ENCODE measurements around the gene PIAS4. TPM values are rescaled to one million over a fixed set of nuclear protein-coding genes. Genes with fewer than 3 reads are reported as not detected.

The PIAS4 gene
- total RNA-seq, 1 donor from 2014 or later, result 29.7 TPM

DNA sequence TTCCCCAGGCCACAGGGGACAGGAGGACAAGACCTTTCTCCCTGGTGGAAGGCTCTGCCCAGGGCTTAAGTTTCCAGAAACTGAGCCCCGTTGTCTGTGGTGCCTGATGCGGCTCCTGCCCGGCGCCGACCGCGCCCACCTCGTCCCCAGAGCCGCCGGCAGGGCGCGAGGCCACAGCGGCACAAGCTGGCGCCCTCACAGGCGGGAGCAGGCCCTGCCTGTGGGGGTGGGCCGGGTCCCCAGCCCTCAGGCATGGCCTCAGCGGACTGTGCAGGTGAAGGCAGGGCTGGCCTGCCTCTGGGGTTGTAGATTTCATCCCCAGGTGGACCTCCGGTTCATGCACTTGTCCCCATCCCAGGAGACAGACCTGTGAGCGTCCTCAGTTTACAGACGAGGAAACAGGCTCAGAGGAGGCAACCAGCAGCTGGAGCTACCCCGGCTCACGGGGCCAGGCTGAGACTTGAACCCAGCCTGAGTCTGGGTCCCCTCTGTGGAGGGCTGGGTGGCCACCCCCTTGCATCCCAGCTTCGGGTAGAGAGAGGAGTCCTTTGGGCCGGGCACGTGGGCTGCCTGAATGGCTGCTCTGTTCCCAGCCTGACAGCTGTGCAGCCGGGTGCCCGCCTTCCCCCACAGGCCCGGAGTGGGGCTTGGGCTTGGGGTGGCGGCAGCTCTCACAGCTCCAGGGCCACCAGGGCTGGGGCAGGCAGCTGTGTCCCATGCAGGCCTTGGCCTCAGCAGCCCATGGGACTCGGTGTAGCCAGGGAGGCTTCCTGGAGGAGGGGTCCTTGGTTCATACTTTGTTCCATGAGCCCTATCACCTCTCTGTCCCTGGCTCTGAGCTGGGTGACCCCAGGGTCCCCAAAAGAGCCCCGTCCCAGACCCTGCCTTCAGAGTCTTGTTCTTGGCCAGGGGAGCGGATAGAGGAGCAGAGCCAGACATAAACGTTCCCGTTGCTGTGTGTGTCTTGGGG lies 26.8 kb downstream of the PIAS4 start:
- Mint-ChIP-seq H3K4me1 (ENCODE audit: low read depth) (no peaks in the 10 kb centered on the region), H3K9me3 (ENCODE audit: low read depth) (no peaks in the 10 kb centered on the region), H3K27me3 (ENCODE audit: low read depth) (no peaks in the 10 kb centered on the region), H3K27ac (ENCODE audit: unreplicated experiment) (no peak overlapping the region), H3K4me3 (ENCODE audit: unreplicated experiment) (no peak overlapping the region), H3K36me3 (ENCODE audit: low read depth) (peaks cover 3% of the 10 kb centered on the region)
- DNase-seq (ENCODE audit: low spot score), result no peak
- TF ChIP-seq CTCF (IDR thresholded peaks at IDR 0.05), result no peak

- no peak overlapping the region for H3K27ac Mint-ChIP-seq (ENCODE audit: unreplicated experiment)
- H3K36me3 Mint-ChIP-seq (ENCODE audit: low read depth), result peaks cover 2% of the 10 kb centered on the region
- no peaks in the 10 kb centered on the region for H3K9me3 Mint-ChIP-seq (ENCODE audit: low read depth)
- no peaks in the 10 kb centered on the region for H3K27me3 Mint-ChIP-seq (ENCODE audit: low read depth)
- H3K4me1 Mint-ChIP-seq (ENCODE audit: low read depth), result no peaks in the 10 kb centered on the region
- DNase-seq (ENCODE audit: low spot score), result no peak
- no peak overlapping the region for H3K4me3 Mint-ChIP-seq (ENCODE audit: unreplicated experiment)
- no peak for TF ChIP-seq CTCF (IDR thresholded peaks at IDR 0.05)
These were observed 27.6 kb downstream of the PIAS4 start for GRCh38 chr19:4035018-4035566.

- H3K4me3 Mint-ChIP-seq (ENCODE audit: unreplicated experiment), result no peak overlapping the region
- DNase-seq (ENCODE audit: low spot score), result no peak
- H3K9me3 Mint-ChIP-seq (ENCODE audit: low read depth), result no peaks in the 10 kb centered on the region
- no peaks in the 10 kb centered on the region for H3K4me1 Mint-ChIP-seq (ENCODE audit: low read depth)
- H3K36me3 Mint-ChIP-seq (ENCODE audit: low read depth), result peaks cover 4% of the 10 kb centered on the region
- H3K27me3 Mint-ChIP-seq (ENCODE audit: low read depth), result no peaks in the 10 kb centered on the region
- no peak for TF ChIP-seq CTCF (IDR thresholded peaks at IDR 0.05)
- no peak overlapping the region for H3K27ac Mint-ChIP-seq (ENCODE audit: unreplicated experiment)
These were observed 28.0 kb downstream of the PIAS4 start for GRCh38 chr19:4035582-4035981.

GRCh38 chr19:4036576-4037300 lies 29.2 kb downstream of the PIAS4 start:
- no peaks in the 10 kb centered on the region for H3K9me3 Mint-ChIP-seq (ENCODE audit: low read depth)
- no peaks in the 10 kb centered on the region for H3K27me3 Mint-ChIP-seq (ENCODE audit: low read depth)
- peaks cover 4% of the 10 kb centered on the region for H3K36me3 Mint-ChIP-seq (ENCODE audit: low read depth)

More at GRCh38 chr19:4036576-4037300, 29.2 kb downstream of the PIAS4 start:
- H3K27ac Mint-ChIP-seq (ENCODE audit: unreplicated experiment), result no peak overlapping the region
- no peaks in the 10 kb centered on the region for H3K4me1 Mint-ChIP-seq (ENCODE audit: low read depth)
- DNase-seq (ENCODE audit: low spot score), result no peak
- no peak overlapping the region for H3K4me3 Mint-ChIP-seq (ENCODE audit: unreplicated experiment)
- no peak for TF ChIP-seq CTCF (IDR thresholded peaks at IDR 0.05)

Measured in chondrocyte (in vitro differentiated cells).